WTC11 (cell line): ENCODE results near the gene OIP5.

Experiments used
- ATF3 ChIP-seq: sonication (generic); formaldehyde crosslinking; conservative IDR thresholded peaks from 2 replicates; pipeline ENCODE4 v1.8.1; 2022; ENCODE audit warnings: mild to moderate bottlenecking, missing genetic modification reagents
- CREM ChIP-seq: sonication (generic); formaldehyde crosslinking; IDR thresholded peaks from 2 replicates; pipeline ENCODE4 v1.8.1; 2022; ENCODE audit warnings: mild to moderate bottlenecking, missing genetic modification reagents, moderate library complexity
- CTCF ChIP-seq: fragments of 200-600 bp; IDR thresholded peaks from 2 replicates; pipeline ENCODE4 v1.8.0; 2022; ENCODE audit warnings: antibody characterized with exemption
- FOXJ3 ChIP-seq: sonication (generic); formaldehyde crosslinking; IDR thresholded peaks from 2 replicates; pipeline ENCODE4 v1.9.0; 2021; ENCODE audit warnings: missing genetic modification reagents, mild to moderate bottlenecking, borderline replicate concordance
- IRF2 ChIP-seq: sonication (generic); formaldehyde crosslinking; IDR thresholded peaks from 2 replicates; pipeline ENCODE4 v1.8.0; 2022; ENCODE audit warnings: low read depth, missing genetic modification reagents, borderline replicate concordance
- JUN ChIP-seq: sonication (generic); formaldehyde crosslinking; IDR thresholded peaks from 2 replicates; pipeline ENCODE4 v1.8.0; 2023; ENCODE audit warnings: mild to moderate bottlenecking, missing genetic modification reagents
- RELA ChIP-seq: sonication (generic); formaldehyde crosslinking; IDR thresholded peaks from 2 replicates; pipeline ENCODE4 v1.8.1; 2022; ENCODE audit warnings: missing genetic modification reagents, mild to moderate bottlenecking, borderline replicate concordance
- ZNF671 ChIP-seq: fragments of 250-450 bp; sonication (Bioruptor Pico); IDR thresholded peaks from 2 replicates; pipeline ENCODE4 v1.8.0; 2021; ENCODE audit warnings: mild to moderate bottlenecking
- TF ChIP-seq, protein P1 (sequence below): sonication (generic); formaldehyde crosslinking; IDR thresholded peaks from 2 replicates; pipeline ENCODE4 v1.8.0; 2022; ENCODE audit warnings: mild to moderate bottlenecking, missing genetic modification reagents
- TF ChIP-seq, protein P2 (sequence below): sonication (generic); formaldehyde crosslinking; IDR thresholded peaks from 2 replicates; pipeline ENCODE4 v1.8.1; 2023; ENCODE audit warnings: mild to moderate bottlenecking, missing genetic modification reagents, moderate library complexity

GRCh38 chr15:41354371-41354770, 22.0 kb upstream of the OIP5 start:
- TF ChIP-seq CTCF: no peak
- no peak for TF ChIP-seq IRF2 (CRISPR knock-in tag)
- no peak for TF ChIP-seq FOXJ3 (CRISPR knock-in tag)
- TF ChIP-seq ZNF671 (CRISPR knock-in tag): no peak
- TF ChIP-seq, protein P1, sequence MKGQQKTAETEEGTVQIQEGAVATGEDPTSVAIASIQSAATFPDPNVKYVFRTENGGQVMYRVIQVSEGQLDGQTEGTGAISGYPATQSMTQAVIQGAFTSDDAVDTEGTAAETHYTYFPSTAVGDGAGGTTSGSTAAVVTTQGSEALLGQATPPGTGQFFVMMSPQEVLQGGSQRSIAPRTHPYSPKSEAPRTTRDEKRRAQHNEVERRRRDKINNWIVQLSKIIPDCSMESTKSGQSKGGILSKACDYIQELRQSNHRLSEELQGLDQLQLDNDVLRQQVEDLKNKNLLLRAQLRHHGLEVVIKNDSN (CRISPR knock-in tag): no peak
- TF ChIP-seq ATF3 (CRISPR knock-in tag): no peak
- TF ChIP-seq, protein P2, sequence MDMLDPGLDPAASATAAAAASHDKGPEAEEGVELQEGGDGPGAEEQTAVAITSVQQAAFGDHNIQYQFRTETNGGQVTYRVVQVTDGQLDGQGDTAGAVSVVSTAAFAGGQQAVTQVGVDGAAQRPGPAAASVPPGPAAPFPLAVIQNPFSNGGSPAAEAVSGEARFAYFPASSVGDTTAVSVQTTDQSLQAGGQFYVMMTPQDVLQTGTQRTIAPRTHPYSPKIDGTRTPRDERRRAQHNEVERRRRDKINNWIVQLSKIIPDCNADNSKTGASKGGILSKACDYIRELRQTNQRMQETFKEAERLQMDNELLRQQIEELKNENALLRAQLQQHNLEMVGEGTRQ (CRISPR knock-in tag): no peak
- TF ChIP-seq RELA (CRISPR knock-in tag): no peak
- TF ChIP-seq CREM (CRISPR knock-in tag): no peak
- TF ChIP-seq JUN: no peak
